Head of caudate nucleus (tissue), 42 donors: ENCODE data around the gene STX2.
A peak's percentile ranks its signal among the peaks of the same experiment; 100 is the strongest.
"Not testable (repeated sequence)": the region's sequence is repeated elsewhere in the genome, so short reads cannot be mapped to it uniquely, and the experiment has no call there.

Source experiments
- DNase-seq, 42 donors: peaks; one replicate each; pipeline versions ENCODE4 v3.0.0 to v3.0.0-alpha.2; 2020 to 2021; ENCODE audit warnings: mixed read lengths in 7 of 42
- intact Hi-C: fragments of 100-400 bp; cut with DNase I; formaldehyde crosslinking; loops from one replicate; pipeline ENCODE4 v1.15.0; 2022

The STX2 gene

DNA sequence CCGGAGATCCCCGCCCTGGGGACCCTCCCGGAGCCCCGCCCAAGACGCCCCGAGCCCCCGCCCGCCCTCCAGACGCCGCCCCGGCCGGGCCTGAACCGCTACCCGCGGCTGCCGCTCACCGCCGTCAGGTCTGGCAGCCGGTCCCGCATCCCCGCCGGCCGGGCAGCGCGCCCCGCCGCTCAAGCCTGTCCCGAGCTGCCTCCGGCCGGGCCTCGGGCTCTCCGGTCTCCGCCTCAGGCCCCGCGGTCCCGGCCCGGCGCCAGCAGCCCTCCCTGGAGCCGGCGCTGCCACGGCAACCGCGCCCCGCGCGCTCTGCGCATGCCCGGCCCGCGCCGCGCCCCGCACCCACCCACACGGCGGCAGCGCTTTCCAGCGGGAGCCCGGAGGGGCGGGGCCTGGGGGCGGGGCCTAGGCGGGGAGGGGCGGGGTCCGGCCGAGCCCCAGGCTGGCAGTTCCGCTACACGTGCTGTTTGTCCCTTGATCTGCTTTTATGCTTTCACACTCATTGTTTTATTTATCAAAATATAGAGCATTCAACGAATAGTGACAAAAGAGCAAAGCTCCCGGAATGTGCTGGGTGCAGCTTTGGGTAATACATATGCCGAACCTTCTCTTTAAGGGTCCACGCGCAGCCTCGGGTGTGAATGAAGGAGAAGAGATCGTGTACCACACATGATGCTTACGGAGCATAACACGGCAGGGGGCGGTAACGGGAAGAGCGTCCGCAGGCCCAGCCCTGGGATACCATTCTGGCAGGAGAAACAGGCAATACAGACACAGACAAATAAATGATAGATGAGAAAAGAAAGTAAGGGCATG lies at the start of gene STX2:
Gene STX2 (minus strand): TSS at position 300 of the 819 bp plus-strand sequence. CDS start 151 bp downstream, at position 149.
- intact Hi-C loops = loop anchor here (2.0 kb wide), 1 partner anchor 32 kb away; no protein-coding TSS in a partner anchor

DNA sequence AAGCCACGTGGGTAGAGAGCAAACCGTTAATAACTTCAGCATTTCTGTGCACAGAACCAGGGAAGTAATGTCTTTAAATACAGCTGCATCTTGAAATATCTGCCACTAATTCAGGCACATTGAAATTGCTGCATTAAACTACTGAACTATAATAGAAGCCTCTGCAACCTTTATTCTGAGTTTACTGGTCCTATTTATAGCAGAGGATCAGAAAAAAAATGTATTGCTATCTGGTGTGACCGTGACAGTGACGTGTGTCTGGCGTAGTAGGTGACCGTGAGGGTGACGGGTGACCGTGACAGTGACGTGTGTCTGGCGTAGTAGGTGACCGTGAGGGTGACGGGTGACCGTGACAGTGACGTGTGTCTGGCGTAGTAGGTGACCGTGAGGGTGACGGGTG lies 48.1 kb upstream of the STX2 start:
- DNase-seq, intact Hi-C loops: not testable (repeated sequence)

More for the DNA sequence above, at the start of gene STX2:
- DNase-seq = peak; percentile 58 to 96 (median 90)

- no peak for DNase-seq
- intact Hi-C loops = no loop called here
Measured at GRCh38 chr12:130881548-130881947, 42.5 kb upstream of the STX2 start.

DNA sequence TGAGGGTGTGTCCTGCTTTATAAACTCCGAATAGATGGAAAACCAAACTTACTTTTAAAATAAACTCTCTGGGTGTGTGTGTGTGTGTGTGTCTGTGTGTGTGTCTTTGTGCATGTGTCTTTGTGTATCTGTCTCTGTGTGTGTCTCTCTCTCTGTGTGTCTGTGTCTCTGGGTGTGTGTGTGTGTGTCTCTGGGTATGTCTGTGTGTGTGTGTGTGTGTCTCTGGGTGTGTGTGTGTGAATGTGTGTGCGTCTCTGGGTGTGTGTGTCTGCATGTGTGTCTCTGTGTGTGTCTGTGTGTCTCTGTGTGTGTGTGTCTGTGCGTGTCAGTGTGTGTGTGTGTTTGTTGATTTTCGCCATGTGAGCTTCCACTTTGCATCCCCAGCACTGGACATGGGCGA lies 42.0 kb upstream of the STX2 start:
- DNase-seq = no peak
- intact Hi-C loops = no loop called here

DNA sequence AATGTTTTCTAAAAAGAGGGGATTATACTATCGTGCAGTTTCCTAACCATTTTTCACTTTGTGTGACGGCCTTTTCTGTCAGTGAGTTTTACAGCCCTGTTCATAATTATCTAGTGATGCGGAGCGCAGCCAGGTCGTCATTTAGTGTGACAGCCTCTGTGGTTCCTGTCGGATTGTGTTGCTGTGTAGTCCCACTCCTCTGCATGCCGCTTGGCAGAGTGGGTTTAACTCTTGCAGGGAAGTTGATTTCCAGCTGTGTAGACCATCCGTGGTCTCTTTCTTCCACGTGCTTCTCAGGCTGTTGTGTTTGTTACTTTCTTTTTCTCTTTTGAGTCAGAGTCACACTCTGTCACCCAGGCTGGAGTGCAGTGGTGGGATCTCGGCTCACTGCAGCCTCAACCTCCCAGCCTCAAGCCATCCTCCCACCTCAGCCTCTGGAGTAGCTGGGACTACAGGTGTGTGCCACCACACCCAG lies 41.4 kb upstream of the STX2 start:
- DNase-seq = no peak

DNA sequence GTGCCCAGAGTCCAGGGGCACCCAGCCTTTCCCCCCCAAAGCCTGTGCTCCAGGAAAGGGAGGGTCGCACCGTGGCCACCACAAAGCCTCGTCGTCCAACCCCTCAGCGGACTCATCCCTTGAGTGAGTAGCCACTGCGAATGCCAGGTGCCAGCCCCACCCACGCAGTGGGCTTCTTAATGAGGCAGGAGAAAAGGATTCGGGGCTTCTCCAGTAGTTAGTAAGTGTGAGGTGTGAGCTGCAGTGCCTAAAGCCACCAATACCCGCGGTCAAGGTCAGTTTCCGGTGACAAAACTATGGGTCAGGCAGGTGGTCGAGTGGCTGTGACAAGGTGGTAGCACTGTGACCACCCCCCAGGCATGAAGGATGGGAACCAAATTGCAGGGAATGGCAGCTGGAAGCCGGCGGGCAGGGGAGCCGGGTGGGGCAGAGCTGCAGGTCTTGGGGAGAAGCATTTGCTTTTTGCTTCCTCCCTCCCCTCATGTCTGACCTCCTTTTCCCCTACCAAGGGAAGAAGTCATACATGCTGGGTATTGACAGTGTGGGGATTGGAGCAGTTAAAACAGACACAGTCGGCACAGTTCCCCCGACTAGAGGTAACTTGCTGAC lies 40.8 kb upstream of the STX2 start:
- intact Hi-C loops = no loop called here
- no peak for DNase-seq

More for the DNA sequence above, 41.4 kb upstream of the STX2 start:
- intact Hi-C loops = no loop called here

- intact Hi-C loops = no loop called here
- no peak for DNase-seq
Measured at GRCh38 chr12:130879212-130879686, 40.2 kb upstream of the STX2 start.

DNA sequence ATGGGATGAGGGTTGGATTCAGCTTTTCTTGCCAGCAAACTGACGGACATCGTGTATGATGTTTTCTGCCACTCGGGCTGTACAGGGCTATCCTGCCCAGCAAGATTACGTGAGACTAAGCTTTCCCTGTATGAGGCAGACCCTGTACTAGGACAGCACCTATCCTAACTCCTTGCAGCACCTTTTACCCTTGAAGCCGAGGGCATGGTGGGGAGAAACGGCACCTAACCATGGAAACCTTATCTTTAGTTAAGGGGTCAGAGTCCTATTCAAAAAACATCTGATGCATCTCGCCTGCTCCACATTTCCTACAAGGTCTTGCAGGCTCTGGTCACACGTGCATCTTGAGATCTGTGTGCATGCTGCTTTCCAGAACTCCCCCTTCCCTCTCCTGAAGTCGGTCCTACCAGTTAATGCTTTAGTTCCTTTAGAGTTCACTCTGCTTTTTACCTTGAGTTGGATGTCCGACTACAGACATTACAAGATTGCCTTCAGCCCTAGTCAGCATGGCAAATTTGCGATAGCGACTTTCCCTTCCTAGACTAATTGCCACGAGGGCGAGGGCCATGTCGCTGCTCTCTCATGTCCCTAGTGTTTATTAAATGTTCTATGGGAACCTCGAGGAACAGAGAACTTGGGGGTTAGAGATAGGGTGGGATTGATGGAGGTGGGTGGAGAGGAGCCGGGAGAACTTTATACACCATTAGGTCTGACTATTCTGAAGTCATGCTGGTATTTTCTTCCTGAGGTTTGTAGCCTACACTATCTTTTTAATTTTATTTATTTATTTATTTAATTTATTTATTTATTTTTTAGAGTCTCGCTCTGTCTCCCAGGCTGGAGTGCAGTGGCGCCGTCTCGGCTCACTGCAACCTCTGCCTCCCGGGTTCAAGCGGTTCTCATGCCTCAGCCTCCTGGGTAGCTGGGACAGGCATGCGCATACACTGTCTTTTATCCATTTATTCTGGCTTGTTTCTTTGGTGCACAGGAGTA lies 39.4 kb upstream of the STX2 start:
- intact Hi-C loops = no loop called here
- no peak for DNase-seq

GRCh38 chr12:130877333-130877732 lies 38.3 kb upstream of the STX2 start:
- intact Hi-C loops = no loop called here
- DNase-seq = no peak

- intact Hi-C loops = no loop called here
- DNase-seq = no peak
Measured at GRCh38 chr12:130876758-130877157, 37.7 kb upstream of the STX2 start.

DNA sequence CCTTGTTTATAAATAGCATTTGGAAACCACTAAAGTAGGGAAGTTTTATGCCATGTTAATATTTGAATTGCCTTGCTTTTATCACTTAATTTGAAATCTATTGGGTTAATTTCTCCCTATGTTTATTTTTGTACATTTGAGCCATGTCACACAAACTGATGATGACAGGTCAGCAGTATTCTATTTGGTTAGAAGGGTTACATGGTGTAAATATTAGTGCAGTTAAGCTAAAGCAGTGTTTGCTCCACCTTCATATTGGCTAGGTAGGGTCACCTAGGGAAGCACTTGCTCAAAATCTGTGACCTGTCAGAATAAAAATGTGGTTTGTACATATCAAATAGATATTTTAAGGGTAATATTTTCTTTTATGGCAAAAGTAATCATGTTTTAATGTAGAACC lies 37.2 kb upstream of the STX2 start:
- DNase-seq = no peak
- intact Hi-C loops = no loop called here

DNA sequence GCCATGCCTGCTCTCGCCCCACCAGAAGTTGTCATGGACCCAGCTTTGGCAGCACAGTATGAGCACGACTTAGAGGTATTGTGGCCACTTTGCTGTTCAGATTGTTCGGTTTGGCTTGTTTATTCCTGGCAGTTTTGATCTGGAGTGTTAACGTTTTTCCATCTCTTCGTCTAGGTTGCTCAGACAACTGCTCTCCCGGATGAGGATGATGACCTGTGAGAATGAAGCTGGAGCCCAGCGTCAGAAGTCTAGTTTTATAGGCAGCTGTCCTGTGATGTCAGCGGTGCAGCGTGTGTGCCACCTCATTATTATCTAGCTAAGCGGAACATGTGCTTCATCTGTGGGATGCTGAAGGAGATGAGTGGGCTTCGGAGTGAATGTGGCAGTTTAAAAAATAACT lies 36.7 kb upstream of the STX2 start:
- intact Hi-C loops = not testable (repeated sequence)

DNA sequence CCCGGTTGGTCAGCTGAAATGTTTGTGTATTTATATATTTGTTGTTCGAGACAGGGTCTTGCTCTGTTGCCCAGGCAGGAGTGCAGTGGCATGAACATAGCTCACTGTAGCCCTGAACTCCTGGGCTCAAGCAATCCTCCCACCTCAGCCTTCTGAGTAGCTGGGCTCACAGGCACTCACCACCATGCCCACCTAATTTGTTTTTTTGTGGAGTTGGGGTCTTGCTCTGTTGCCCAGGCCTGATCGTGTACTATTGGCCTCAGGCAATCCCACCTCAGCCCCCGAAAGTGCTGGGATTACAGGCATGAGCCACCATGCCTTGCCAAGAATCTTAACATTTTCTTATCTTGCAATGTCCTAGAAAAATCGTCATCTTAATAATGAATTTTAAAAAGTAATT lies 36.1 kb upstream of the STX2 start:
- intact Hi-C loops = no loop called here
- DNase-seq = no peak

More for the DNA sequence above, 36.7 kb upstream of the STX2 start:
- peak in 1 of 42 donors; percentile 26 for DNase-seq

DNA sequence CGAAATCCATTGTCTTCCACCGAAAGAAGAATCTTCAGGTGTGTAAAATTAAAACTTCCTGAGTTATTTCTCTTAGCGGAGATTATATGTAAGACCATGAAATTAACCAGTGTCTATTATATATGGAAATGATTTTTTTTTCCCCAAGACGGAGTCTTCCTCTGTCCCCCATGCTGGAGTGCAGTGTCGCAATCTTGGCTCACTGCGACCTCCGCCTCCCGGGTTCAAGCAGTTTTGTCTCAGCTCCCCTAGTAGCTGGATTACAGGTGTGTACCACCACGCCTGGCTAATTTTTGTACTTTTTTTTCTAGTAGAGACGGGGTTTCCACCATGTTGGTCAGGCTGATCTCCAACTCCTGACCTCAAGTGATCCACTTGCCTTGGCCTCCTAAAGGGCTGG lies 35.6 kb upstream of the STX2 start:
- intact Hi-C loops = no loop called here

DNA sequence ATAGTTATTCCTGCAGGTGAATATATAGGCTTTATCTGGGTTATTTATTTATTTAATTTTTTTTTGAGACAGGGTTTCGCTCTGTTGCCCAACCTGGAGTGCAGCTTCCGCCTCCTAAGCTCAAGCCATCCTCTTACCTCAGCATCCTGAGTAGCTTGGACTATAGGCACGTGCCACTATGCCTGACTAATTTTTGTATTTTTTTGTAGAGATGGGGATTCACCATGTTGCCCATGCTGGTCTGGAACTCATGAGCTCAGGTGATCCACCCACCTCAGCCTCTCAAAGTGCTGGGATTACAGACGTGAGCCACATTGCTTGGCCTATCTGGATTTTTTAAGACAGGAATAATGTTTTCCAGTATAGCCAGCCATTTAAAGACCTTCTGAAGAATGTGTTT lies 34.8 kb upstream of the STX2 start:
- DNase-seq = no peak
- intact Hi-C loops = no loop called here

More for the DNA sequence above, 35.6 kb upstream of the STX2 start:
- DNase-seq = no peak

DNA sequence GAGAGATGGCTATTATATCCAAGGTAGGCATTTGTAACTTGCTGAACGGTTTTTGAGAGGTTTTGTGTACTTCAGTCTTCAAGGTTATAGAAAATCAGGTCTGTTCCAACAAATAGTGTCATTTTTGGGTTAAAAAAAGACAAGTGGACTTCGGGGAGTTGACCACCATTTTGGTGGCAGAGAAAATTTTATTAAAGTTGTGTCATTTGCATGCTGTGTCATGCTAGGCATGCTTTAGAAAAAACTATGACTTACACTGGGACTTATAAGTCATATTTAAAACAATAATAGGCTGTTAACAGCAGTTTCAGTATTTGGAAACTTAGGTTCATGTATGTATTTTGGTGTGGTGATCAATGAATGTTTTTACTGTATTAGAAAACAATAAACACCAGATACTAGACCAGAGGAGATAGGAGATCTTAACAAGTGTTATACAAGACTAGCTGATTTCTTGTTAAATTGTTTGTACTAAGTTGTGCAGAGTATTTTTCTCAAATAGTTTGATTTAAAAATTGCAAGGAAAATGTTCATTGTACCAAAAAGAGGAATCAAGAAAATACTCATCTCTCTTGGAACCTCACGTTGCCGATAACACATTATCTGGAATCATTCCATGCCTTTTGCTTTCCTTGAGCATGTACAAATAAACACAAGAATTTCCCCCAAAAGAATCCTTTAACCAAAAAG lies 34.2 kb upstream of the STX2 start:
- intact Hi-C loops = no loop called here
- DNase-seq = no peak

- DNase-seq = peak in 38 of 42 donors; percentile 17 to 76 (median 58)
- intact Hi-C loops = no loop called here
Measured at GRCh38 chr12:130872179-130873096, 33.4 kb upstream of the STX2 start.
